NCI-H2029 treated with DMSO at 0.1 percent for 48 hours (cell line): Measurements from ENCODE around the gene YAF2.
"Not testable (repeated sequence)": the region's sequence is repeated elsewhere in the genome, so short reads cannot be mapped to it uniquely, and the experiment has no call there.

Experiments used
- DNase-seq: peaks from one replicate; lab custom pipeline; 2025; lab: John Stamatoyannopoulos, UW

YAF2 gene

GRCh38 chr12:42196723-42197603 is 41.1 kb downstream of the YAF2 start:
- no peak for DNase-seq

- no peak for DNase-seq
These were observed 45.4 kb downstream of the YAF2 start for GRCh38 chr12:42192686-42193085.

GRCh38 chr12:42192258-42192657 is 45.8 kb downstream of the YAF2 start:
- DNase-seq = no peak

GRCh38 chr12:42190376-42190775 is 47.7 kb downstream of the YAF2 start:
- no peak for DNase-seq

- not testable (repeated sequence) for DNase-seq
These were observed 49.8 kb downstream of the YAF2 start for GRCh38 chr12:42188275-42188674.

GRCh38 chr12:42187799-42188198 is 50.2 kb downstream of the YAF2 start:
- no peak for DNase-seq

GRCh38 chr12:42186793-42187192 is 51.3 kb downstream of the YAF2 start:
- no peak for DNase-seq

GRCh38 chr12:42182394-42182793 is 55.7 kb downstream of the YAF2 start:
- DNase-seq = no peak

GRCh38 chr12:42180990-42181596 is 57.0 kb downstream of the YAF2 start:
- DNase-seq = no peak

- DNase-seq = no peak
These were observed 59.9 kb downstream of the YAF2 start for GRCh38 chr12:42178101-42178500.

GRCh38 chr12:42174978-42175377 is 63.1 kb downstream of the YAF2 start:
- DNase-seq = no peak

- DNase-seq = no peak
These were observed 64.0 kb downstream of the YAF2 start for GRCh38 chr12:42173961-42174521.

- DNase-seq = no peak
These were observed 65.4 kb downstream of the YAF2 start for GRCh38 chr12:42172441-42173210.

- DNase-seq = no peak
These were observed 70.3 kb downstream of the YAF2 start for GRCh38 chr12:42167711-42168110.

- DNase-seq = no peak
These were observed 71.5 kb downstream of the YAF2 start for GRCh38 chr12:42166501-42166900.

- no peak for DNase-seq
These were observed 74.1 kb downstream of the YAF2 start for GRCh38 chr12:42163913-42164312.

- DNase-seq = no peak
These were observed 75.1 kb downstream of the YAF2 start for GRCh38 chr12:42162965-42163364.

GRCh38 chr12:42162193-42162592 is 75.9 kb downstream of the YAF2 start:
- no peak for DNase-seq

GRCh38 chr12:42161529-42161928 is 76.5 kb downstream of the YAF2 start:
- no peak for DNase-seq

- no peak for DNase-seq
These were observed 81.8 kb downstream of the YAF2 start for GRCh38 chr12:42156232-42156631.

- DNase-seq = no peak
These were observed 92.4 kb downstream of the YAF2 start for GRCh38 chr12:42145552-42146215.

GRCh38 chr12:42145197-42145549 is 92.9 kb downstream of the YAF2 start:
- DNase-seq = no peak
